Fibroblast of mammary gland (primary cell): ENCODE measurements around the gene AQP11.
"Not testable (repeated sequence)": the region's sequence is repeated elsewhere in the genome, so short reads cannot be mapped to it uniquely, and the experiment has no call there.

ENCODE experiments used
- DNase-seq: peaks from one replicate; pipeline ENCODE4 v3.0.0-alpha.2; 2010; ENCODE audit warnings: low read depth
- H3K4me3 ChIP-seq: 2 replicates; pipeline ENCODE4 v1.5.1; 2011; ENCODE audit warnings: low read depth, mild to moderate bottlenecking, low read length, moderate library complexity; ENCODE audit not compliant: control insufficient read depth
- CTCF ChIP-seq: conservative IDR thresholded peaks from 2 replicates; pipeline ENCODE4 v1.5.1; 2011; ENCODE audit warnings: low read depth, low read length, inconsistent platforms; ENCODE audit not compliant: control insufficient read depth, insufficient read depth

Gene AQP11

GRCh38 chr11:77569676-77570070 is 20.1 kb upstream of the AQP11 start:
- no peak overlapping the region for H3K4me3 ChIP-seq
- TF ChIP-seq CTCF = no peak
- no peak for DNase-seq

- DNase-seq, H3K4me3 ChIP-seq: not testable (repeated sequence)
Measured at GRCh38 chr11:77570896-77571295, 18.9 kb upstream of the AQP11 start.

GRCh38 chr11:77575428-77575827 is 14.3 kb upstream of the AQP11 start:
- not testable (repeated sequence) for H3K4me3 ChIP-seq, DNase-seq

- no peak overlapping the region for H3K4me3 ChIP-seq
- TF ChIP-seq CTCF = no peak
- peak; percentile 55 for DNase-seq
Measured at GRCh38 chr11:77580712-77581337, 8.9 kb upstream of the AQP11 start.

GRCh38 chr11:77589181-77589520 is 602 bp upstream of the AQP11 start:
- no peak for DNase-seq
- peak overlapping the region; percentile 58 for H3K4me3 ChIP-seq
- no peak for TF ChIP-seq CTCF

- no peak for TF ChIP-seq CTCF
- DNase-seq = peak; percentile 59
- peak overlapping the region; percentile 58 for H3K4me3 ChIP-seq
Measured at GRCh38 chr11:77590194-77590782, 535 bp downstream of the AQP11 start.

- DNase-seq = no peak
- TF ChIP-seq CTCF = no peak
- H3K4me3 ChIP-seq = no peak overlapping the region
Measured at GRCh38 chr11:77592727-77593126, 3.0 kb downstream of the AQP11 start.

GRCh38 chr11:77593883-77594282 is 4.1 kb downstream of the AQP11 start:
- DNase-seq = no peak
- no peak for TF ChIP-seq CTCF
- no peak overlapping the region for H3K4me3 ChIP-seq
